GM18511 (cell line): ENCODE measurements around the gene CHRND.
"Not testable (repeated sequence)": the region's sequence is repeated elsewhere in the genome, so short reads cannot be mapped to it uniquely, and the experiment has no call there.

ENCODE experiments used
- ATAC-seq: cut with Tn5 transposase; IDR thresholded peaks from one replicate; pipeline ENCODE4 v1.9.1; 2021; ENCODE audit warnings: mild to moderate bottlenecking, moderate library complexity; ENCODE audit not compliant: unreplicated experiment

The CHRND gene

DNA sequence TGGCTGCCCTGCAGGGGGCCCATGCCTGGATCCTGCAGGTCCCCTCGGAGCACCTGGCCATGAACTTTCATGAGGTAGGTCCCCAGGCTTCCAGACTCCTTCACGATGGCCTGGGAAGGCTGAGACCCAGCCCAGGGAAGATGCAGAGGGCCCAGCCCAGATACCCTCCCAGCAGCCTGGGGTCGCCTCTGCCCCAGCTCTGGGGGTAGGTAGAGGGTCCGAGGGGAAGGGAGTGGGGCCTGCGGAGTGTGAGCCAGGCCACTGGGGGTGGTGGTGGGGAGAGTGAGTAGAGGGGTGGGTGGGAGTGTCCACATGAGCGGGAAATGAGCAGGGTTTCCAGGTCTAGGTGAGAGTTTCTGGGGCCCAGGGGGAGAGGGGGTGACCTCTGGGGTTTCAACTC is 1.2 kb upstream of the CHRND start:
- ATAC-seq: no peak

DNA sequence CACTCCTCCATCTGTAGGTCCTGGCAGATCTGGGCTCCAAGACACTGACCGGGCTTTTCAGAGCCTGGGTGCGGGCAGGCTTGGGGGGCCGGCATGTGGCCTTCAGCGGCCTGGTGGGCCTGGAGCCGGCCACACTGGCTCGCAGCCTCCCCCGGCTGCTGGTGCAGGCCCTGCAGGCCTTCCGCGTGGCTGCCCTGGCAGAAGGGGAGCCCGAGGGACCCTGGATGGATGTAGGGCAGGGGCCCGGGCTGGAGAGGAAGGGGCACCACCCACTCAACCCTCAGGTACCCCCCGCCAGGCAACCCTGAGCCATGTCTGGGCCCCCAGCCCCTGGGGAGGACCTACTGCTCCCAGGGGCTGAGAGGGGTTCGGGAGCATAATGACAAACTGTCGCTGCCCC is 761 bp upstream of the CHRND start:
- ATAC-seq: no peak

- no peak for ATAC-seq
Measured at GRCh38 chr2:232526372-232526941, 497 bp downstream of the CHRND start.

DNA sequence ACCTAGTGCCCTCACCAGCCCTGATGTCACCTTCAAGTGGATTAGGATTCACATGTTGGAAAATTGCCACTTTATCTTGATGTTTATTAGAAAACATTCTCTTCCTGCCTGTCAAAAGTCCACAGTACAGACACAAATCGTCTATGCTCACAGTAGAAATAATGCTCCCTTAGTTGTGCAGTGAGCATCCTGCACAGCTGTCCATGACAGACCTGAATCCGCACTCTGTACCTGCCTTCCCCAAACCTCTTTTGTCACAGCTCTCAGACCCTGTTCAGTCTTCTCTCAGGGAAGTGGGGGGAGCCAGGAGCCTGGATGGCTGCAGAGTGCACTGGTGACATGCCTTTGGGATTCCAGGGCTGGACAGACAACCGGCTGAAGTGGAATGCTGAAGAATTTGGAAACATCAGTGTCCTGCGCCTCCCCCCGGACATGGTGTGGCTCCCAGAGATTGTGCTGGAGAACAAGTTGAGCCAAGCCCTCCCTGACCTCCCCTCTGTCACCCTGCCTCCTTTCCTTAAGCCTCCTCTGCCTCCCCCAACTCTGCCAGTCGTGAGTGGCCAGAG is 2.0 kb downstream of the CHRND start:
- no peak for ATAC-seq

- no peak for ATAC-seq
Measured at GRCh38 chr2:232528746-232529460, 2.9 kb downstream of the CHRND start.

- no peak for ATAC-seq
Measured at GRCh38 chr2:232529806-232530547, 4.0 kb downstream of the CHRND start.

DNA sequence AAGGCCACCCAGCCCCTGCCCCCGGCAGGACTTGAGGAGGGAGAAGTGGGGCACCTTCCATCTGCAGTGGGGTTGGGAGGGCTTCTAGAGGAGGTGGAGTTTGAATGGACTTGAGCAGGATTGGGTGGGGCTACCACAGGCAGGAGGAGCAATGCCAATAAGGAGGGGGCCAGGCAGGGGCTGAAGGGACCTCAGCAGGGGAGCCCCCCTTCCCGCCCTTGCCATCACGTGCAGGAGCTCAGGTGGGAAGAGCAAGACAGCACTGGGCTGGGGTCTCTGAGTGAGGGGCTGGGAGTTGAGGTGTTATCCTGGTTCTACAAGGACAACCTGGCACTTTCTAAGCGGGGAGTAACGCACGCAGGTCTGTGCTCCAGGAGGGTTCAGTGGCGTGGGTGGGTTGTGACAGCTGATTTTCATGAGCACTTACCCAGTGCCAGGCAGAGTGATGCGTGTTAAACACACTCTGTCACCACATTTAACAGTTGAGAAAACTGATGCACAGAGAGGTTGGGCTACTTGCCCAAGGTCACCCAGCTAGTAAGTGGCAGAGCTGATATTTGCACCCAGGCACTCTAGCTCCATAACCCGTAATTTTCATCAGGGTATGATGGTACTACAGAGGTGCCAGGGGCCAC is 4.8 kb downstream of the CHRND start:
- no peak for ATAC-seq

DNA sequence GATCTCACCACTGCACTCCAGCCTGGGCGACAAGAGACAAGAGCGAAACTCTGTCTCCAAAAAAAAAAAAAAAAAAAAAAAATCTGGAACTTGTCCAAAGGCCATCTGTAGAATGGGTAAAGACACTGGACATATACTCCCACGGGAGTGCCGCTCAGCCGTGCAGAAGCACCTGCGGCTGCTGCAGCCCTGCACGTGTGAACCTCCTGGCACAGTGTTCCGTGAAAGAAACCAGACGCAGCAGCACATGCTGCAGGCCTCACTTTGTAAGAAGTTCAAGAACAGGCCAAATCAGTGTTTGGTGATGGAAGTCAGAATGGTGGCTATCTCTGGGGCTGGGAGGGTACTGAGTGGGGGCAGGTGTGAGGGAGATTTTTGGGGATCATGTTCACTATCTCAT is 6.5 kb downstream of the CHRND start:
- ATAC-seq: no peak

DNA sequence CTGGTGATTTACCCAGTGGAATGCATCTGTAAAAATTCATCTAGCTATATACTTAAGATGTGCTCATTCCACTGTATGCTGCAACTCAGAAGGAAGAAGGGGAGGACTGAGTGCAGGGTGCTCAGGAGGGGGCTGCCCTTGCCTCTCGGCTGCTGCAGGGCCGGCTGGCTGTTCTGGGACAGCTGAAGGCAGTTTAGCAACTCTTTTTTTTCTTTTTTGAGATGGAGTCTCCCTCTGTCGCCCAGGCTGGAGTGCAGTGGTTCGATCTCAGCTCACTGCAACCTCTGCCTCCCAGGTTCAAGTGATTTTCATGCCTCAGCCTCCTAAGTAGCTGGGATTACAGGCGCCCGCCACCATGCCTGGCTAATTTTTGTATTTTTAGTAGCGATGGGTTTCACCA is 6.9 kb downstream of the CHRND start:
- ATAC-seq: not testable (repeated sequence)

GRCh38 chr2:232533944-232534710 is 8.2 kb downstream of the CHRND start:
- ATAC-seq: no peak

GRCh38 chr2:232534940-232535651 is 9.1 kb downstream of the CHRND start:
- no peak for ATAC-seq

- no peak for ATAC-seq
Measured at GRCh38 chr2:232535761-232536530, 10.0 kb downstream of the CHRND start.

GRCh38 chr2:232537079-232537478 is 11.1 kb downstream of the CHRND start:
- ATAC-seq: no peak

GRCh38 chr2:232537499-232537898 is 11.5 kb downstream of the CHRND start:
- ATAC-seq: no peak

DNA sequence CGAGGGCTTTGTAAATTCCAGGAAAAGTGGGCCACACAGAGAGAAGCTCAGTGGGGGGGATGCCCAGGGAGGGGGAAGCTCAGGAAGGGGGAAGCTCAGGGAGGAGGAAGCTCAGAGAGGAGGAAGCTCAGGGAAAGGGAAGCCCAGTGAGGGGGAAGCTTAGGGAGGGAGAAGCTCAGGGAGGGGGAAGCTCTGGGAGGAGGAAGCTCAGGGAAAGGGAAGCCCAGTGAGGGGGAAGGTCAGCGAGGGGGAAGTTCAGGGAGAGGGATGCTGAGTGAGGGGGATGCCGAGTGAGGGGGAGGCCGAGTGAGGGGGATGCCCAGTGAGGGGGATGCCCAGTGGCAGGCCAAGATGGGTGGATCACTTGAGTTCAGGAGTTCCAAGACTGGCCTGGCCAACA is 12.7 kb downstream of the CHRND start:
- ATAC-seq: no peak

- ATAC-seq: no peak
Measured at GRCh38 chr2:232539298-232540231, 13.6 kb downstream of the CHRND start, which contains the start of gene CHRNG. CHRNG (plus strand) TSS chr2:232539692; CDS start chr2:232539748, 56 bp downstream.

DNA sequence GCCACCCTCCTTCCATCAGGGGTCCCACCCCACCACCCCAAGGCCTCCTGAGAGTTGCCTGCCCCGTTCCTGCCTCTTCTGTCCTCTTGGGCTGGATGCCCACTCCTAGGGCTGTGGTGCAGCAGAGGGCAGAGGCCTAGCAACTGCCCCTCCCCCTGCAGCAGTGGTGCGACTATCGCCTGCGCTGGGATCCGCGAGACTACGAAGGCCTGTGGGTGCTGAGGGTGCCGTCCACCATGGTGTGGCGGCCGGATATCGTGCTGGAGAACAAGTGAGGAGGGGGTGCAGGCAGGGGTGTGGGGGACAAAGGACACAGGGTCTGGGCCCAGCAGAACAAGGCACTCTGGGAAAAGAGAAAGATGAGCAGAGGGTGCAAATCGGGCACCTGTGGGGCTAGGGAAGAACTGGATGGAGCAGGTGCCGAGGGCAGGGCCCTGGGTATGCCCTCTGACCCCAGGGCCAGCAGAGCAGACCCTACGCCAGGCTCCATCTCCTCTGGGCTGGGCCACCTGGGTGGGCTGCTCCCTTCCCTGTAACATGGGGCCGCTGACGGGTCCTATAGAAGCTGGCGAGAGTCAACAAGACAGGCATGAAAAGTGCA is 14.6 kb downstream of the CHRND start:
- ATAC-seq: no peak
